GM21786 (cell line): Measurements from ENCODE around the gene UROS.

ENCODE experiments used
- ATAC-seq: cut with Tn5 transposase; IDR thresholded peaks from one replicate; pipeline ENCODE4 v1.9.1; 2021; ENCODE audit not compliant: unreplicated experiment

Gene UROS

GRCh38 chr10:125822878-125823662, at the start of gene UROS, which contains the start of gene BCCIP:
TSS of gene UROS (minus strand) at chr10:125823258. CDS start at chr10:125816499, 6,759 bp downstream.
TSS of gene BCCIP (plus strand) at chr10:125823546. CDS start at chr10:125823558, 12 bp downstream.
- ATAC-seq: peak; percentile 72

GRCh38 chr10:125871338-125871737, 48.3 kb upstream of the UROS start:
- no peak for ATAC-seq

DNA sequence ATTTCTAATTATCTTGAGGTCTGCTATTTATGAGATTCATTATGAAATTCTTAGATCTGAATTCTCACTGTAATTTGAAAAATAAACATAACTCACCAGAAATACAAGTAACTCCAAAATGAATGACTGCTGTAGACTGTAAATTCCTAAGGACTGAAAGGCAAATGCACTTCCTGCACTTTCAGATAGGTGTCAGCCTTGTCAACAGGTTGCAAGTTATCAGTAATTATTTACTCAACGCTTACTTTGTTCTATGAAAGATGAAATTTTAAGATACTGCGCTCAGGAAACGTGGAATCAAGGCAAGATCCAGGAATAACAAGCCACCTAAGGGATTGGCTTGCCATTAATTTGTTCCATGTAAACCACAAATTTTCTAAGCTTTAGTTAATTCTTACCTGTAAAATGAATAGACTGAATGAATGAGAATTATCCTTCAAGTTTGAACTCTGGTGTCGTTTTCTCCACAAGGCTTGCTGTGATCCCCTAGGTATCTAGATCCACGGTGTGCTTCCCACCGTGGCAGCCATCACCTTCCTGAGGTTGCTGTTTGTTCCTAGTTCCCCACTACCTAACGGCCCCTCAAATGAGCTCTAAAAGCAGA, 45.4 kb upstream of the UROS start:
- ATAC-seq: peak; percentile 61

- no peak for ATAC-seq
These were observed 43.5 kb upstream of the UROS start for GRCh38 chr10:125866421-125867029.

DNA sequence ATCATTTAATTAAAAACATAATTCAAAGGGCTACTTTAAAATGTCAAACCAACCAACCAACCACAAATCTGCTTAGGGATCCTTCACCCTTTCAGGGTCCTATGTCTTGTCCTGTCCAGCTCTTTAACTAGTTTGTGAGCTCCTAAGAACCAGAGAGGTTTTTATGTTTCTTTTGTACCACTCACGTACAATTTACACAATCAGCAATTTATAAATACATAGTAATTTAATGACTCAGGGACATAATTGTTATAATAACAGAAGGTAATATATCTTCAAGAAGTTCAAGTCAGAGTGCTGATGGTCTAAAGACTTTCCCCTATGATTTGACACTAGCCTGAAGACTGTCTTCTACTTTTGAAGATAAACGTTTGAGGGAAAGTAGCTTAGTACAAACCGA, 42.1 kb upstream of the UROS start:
- ATAC-seq: no peak

GRCh38 chr10:125859128-125859817, 36.2 kb upstream of the UROS start:
- ATAC-seq: no peak

GRCh38 chr10:125857185-125857760, 34.2 kb upstream of the UROS start:
- ATAC-seq: no peak

DNA sequence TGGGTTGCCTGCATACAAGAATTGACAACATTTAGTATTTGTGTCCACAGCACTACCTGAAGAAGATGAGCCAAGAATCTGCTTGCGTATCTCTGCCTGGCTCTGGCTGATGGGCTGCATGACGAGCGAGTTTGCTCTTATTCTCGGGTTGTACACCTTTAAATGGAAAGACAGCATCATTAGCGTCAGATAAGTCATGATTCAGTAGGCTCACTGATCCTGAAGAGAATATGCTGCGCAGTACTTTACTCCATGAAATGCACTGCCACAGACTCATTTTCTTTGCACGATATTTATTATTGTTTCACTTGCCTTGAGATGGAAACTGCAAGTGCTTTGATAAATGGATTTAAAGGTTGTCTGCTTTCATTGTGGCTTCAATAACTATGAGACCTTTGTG, 29.4 kb upstream of the UROS start:
- ATAC-seq: no peak

DNA sequence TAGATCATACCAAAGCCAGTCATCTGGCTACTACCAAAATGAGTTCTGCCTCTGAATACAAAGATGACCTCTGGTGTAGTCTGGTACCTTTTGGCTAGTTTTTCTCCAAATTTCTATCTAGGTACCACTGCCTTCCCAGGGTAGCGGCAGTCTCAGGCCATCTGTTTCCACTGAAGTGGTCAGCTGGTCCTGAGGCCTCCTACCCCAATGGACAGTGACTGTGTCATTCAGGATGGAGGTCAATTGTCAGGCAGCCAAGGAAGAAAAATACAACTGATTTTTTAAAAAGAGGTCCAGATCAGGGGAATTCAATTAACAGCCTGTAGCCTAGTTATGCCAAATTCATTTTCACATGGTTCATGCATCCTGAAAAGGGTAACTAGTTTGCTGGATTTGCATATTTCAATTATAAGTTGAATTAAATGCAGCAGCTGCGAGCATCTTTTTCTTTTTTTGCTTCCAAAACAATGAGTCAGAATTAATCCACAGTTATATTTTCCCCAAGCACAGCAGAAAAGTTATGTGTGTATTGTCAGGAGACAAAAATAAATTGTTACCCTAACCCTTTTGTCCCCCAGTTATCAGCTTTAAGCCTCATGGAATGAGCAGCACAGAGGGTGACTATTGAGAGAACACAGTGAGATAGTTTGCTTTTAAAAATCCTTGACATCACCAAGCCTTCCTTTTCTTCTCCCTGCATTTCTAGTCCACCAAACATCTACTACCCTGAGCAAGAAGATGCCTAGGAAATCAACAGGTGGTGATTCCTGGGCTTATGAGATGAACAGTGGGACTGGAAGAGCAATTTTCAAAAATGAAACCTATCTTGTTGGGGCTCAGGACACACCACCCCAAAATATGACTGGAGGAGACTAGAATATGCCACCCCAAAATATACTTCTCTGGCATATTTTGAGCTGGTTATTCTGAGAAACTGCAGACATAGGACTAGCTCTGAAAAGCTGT, 28.0 kb upstream of the UROS start:
- ATAC-seq: no peak

- ATAC-seq: no peak
These were observed 26.4 kb upstream of the UROS start for GRCh38 chr10:125849448-125849847.

GRCh38 chr10:125848857-125849256, 25.8 kb upstream of the UROS start:
- ATAC-seq: no peak

DNA sequence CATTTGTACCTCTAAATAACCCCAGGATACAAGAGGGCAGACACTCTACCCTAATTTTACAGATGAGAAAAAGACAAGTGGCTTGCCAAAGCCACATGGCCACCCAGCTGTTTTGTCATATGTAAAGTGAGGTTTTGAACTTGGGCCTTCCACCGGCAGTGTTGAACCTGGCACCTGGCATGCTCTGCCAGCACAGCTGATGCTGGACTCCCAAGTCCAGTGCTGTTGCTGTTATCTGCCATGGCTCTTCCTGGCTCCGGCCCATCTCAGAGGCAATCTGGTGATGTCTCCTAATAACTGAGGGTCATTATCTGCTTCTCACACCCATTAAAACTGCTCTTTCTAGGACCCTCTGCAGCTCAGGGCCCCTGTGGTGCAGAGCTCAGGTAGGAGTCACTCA, 25.3 kb upstream of the UROS start:
- no peak for ATAC-seq

DNA sequence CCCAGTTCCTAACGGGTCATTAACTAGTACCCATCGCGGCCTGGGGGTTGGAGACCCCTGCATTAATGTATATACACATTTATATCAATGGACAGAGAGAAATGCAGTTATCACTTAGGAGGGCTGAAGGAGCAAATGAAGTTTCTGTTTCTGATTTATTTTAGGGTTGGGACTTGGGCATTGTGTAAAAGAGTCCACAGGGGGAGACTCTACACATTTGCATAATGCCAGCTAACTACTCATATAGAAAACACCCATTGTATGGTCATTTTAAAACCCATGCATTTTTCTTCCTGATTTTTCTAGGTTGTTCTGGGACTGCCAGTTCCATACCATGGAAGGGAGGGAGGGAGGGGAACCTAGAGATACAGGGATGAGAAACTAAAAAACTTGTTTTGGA, 23.8 kb upstream of the UROS start:
- ATAC-seq: peak; percentile 56

DNA sequence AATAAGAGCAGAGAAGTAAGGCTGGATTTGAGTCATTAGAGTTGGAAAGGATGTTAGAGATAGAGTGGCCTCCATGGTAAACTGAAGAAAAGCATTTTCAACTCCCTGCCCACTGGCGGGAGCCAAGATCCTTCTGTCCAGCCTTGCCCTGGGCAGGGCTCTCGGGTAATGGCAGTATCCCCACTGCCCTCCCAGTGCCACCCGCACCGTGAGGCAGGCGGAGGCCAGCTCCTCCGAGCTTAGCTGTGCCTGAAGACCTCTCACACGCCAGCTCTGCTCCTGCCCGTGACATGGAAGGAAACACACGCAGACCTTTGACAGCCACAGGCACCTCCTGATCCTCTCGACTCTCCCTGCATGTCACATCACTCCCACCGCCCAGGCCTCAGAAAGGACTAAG, 22.6 kb upstream of the UROS start:
- no peak for ATAC-seq

DNA sequence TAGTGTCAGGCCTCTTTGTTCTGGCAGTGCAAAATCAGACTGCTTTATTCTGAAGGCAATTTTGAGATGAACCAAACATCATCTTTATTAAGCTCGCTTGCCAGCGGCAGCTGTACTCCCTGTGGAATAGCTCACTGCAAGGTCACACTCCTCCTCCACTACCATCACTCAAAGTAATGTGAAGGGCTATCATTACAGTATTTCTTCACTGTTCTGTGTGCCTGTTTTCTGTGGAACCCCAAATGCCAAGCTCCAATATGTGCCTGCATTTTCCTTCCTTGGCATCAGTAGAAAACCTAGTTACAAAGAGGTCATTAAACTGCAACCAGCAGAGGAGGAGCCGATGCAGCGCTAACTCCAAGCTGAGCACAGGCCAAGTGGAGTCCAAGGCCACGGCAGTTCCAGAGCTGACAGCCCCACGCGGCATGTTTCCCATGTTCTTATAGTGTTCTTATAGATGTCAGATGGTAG, 21.7 kb upstream of the UROS start:
- no peak for ATAC-seq

- ATAC-seq: no peak
These were observed 20.7 kb upstream of the UROS start for GRCh38 chr10:125843603-125844329.

DNA sequence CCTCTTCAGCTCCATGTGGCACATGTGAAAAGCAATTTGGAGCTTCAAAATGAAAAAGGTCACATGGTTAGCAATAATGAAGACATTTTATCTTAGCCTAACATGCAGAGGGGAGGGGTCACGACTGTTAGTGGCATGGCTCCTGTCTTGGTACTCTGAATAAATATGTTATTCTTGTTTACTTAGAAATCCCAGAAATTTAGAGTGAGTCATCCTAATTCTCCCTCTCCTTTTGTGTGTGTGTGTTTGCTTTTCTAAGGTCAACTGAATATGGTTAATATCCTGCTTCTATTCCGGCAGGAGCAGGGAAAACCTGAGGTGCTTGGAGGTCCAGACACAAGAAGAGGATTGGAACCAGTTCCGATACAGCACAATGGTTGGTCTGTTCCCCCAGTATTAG, 17.9 kb upstream of the UROS start:
- ATAC-seq: no peak

DNA sequence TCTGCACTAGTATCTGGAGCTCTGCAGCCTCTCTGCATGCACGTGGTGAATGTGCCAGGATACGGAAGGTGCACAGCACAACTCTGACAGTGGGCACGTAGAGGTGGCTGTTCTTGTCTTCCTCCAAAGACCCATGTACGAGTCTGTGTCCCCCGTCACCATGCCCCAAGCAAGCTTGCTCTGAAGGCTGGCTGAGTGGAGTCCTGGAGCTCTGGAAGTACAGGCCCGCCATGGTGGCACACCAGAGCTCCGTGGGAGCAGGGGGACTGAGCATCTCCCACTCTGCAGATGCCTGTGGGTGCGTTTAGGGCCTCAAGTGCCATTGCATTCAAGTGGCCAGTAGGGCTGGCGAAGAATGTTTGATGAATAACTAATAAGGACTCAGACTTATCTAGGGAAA, 17.3 kb upstream of the UROS start:
- ATAC-seq: no peak
